Astrocyte of the cerebellum (primary cell): Measurements from ENCODE around the gene ANKS6.

Experiments used
- DNase-seq: peaks from one replicate; pipeline ENCODE4 v3.0.0-alpha.2; 2011; ENCODE audit warnings: low read depth
- H3K4me3 ChIP-seq: 2 replicates; pipeline ENCODE4 v1.5.1; 2011; ENCODE audit warnings: mild to moderate bottlenecking, low read depth, low read length, moderate library complexity
- in situ Hi-C: cut with HindIII; loops from 2 replicates; pipeline ENCODE4 v1.10.0; 2017; ENCODE audit warnings: low sequenced_read_pairs
- TF ChIP-seq, protein P1 (sequence below): IDR thresholded peaks from 2 replicates; pipeline ENCODE4 v1.5.1; 2012; ENCODE audit warnings: low read length, low read depth, moderate library complexity, mild to moderate bottlenecking; ENCODE audit errors: missing control alignments

ANKS6 gene

GRCh38 chr9:98837516-98837915 is 41.2 kb upstream of the ANKS6 start:
- TF ChIP-seq, protein P1, sequence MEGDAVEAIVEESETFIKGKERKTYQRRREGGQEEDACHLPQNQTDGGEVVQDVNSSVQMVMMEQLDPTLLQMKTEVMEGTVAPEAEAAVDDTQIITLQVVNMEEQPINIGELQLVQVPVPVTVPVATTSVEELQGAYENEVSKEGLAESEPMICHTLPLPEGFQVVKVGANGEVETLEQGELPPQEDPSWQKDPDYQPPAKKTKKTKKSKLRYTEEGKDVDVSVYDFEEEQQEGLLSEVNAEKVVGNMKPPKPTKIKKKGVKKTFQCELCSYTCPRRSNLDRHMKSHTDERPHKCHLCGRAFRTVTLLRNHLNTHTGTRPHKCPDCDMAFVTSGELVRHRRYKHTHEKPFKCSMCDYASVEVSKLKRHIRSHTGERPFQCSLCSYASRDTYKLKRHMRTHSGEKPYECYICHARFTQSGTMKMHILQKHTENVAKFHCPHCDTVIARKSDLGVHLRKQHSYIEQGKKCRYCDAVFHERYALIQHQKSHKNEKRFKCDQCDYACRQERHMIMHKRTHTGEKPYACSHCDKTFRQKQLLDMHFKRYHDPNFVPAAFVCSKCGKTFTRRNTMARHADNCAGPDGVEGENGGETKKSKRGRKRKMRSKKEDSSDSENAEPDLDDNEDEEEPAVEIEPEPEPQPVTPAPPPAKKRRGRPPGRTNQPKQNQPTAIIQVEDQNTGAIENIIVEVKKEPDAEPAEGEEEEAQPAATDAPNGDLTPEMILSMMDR, result no peak
- in situ Hi-C loops, result no loop called here
- no peak overlapping the region for H3K4me3 ChIP-seq
- no peak for DNase-seq

DNA sequence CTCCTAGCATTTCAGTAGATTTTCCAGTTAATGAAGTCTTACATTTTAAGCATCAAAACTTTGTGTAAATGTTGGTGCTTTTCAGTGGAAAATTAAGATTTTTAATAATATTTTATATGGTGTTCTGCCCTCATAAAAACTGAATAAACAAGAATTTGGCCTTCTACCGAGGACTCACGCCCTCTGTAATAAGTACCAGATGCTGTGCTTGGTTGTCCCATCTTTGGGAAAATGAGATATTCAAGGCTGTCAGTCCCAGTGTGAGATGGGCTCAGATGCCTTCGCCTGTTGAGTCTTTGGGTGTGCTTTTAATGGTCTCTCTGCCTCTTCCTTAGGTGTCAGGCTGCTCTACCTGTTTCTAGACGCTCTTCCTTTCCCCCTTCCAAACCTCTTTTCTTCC is 39.9 kb upstream of the ANKS6 start:
- H3K4me3 ChIP-seq, result no peak overlapping the region
- TF ChIP-seq, protein P1, result no peak
- in situ Hi-C loops, result no loop called here
- no peak for DNase-seq

DNA sequence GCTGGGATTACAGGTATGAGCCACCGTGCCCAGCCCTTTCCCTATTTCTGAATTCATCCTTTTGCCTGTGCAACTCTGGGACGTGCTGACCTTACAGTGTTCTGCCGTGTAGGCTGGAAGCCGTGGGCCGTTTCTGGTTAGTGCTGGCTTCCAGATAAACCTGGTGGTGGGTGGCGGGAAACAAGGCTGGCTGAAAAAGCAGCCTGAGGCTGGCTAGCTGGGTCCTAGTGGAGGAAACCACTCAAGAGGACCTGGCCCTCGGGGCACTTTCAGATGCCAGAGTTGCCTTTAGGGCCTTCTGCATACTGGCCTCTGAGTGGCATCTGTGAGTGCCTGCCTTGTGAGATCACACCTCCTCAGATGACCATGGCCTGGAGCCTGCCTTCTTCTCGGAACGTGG is 38.0 kb upstream of the ANKS6 start:
- H3K4me3 ChIP-seq, result no peak overlapping the region
- in situ Hi-C loops, result no loop called here
- no peak for DNase-seq
- TF ChIP-seq, protein P1, result no peak

- TF ChIP-seq, protein P1, result no peak
- no peak for DNase-seq
- no peak overlapping the region for H3K4me3 ChIP-seq
- in situ Hi-C loops, result no loop called here
Measured at GRCh38 chr9:98833090-98833956, 37.0 kb upstream of the ANKS6 start.

DNA sequence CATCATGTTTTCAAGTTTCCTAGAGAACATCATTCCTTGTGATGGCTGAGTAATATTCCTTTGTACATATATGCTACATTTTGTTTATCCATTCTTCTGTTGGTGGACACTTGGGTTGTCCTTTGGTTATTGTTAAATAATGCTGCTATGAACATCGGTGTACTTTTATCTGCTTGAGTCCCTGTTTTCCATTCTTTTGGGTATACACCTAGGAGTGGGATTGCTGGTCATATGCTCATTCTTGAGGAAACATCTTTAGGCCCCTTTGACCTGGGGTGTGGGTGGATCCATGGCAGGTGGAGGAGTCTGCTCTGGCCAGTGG is 36.4 kb upstream of the ANKS6 start:
- TF ChIP-seq, protein P1, result no peak
- no peak for DNase-seq
- in situ Hi-C loops, result no loop called here
- no peak overlapping the region for H3K4me3 ChIP-seq

GRCh38 chr9:98831696-98832095 is 35.3 kb upstream of the ANKS6 start:
- TF ChIP-seq, protein P1, result no peak
- H3K4me3 ChIP-seq, result no peak overlapping the region
- in situ Hi-C loops, result no loop called here
- DNase-seq, result no peak
